Ishikawa (cell line): ENCODE results near the gene FGFR1OP2.

Source experiments
- CEBPB ChIP-seq: IDR thresholded peaks from 2 replicates; pipeline ENCODE4 v1.6.1; 2012
- CREB1 ChIP-seq: IDR thresholded peaks from 2 replicates; pipeline ENCODE4 v1.6.1; 2012; ENCODE audit warnings: low read depth
- EGR1 ChIP-seq: IDR thresholded peaks from 2 replicates; pipeline ENCODE4 v1.6.1; 2012
- EP300 ChIP-seq: IDR thresholded peaks from 2 replicates; pipeline ENCODE4 v1.6.1; 2012; ENCODE audit warnings: borderline replicate concordance
- FOXM1 ChIP-seq: IDR thresholded peaks from 2 replicates; pipeline ENCODE4 v1.6.1; 2012; ENCODE audit warnings: low read depth, borderline replicate concordance
- MAX ChIP-seq: IDR thresholded peaks from 2 replicates; pipeline ENCODE4 v1.6.1; 2012
- NFIC ChIP-seq: IDR thresholded peaks from 2 replicates; pipeline ENCODE4 v1.6.1; 2012
- RAD21 ChIP-seq: IDR thresholded peaks from 2 replicates; pipeline ENCODE4 v1.6.1; 2012; ENCODE audit warnings: low read depth
- TAF1 ChIP-seq: IDR thresholded peaks from 2 replicates; pipeline ENCODE4 v1.6.1; 2012; ENCODE audit warnings: low read depth, mild to moderate bottlenecking
- TCF12 ChIP-seq: IDR thresholded peaks from 2 replicates; pipeline ENCODE4 v1.6.1; 2012; ENCODE audit warnings: low read depth
- TEAD4 ChIP-seq: IDR thresholded peaks from 2 replicates; pipeline ENCODE4 v1.6.1; 2012
- YY1 ChIP-seq: IDR thresholded peaks from 2 replicates; pipeline ENCODE4 v1.6.1; 2012; ENCODE audit warnings: low read depth
- ZBTB7A ChIP-seq: IDR thresholded peaks from 2 replicates; pipeline ENCODE4 v1.6.1; 2012; ENCODE audit warnings: low read depth
- TF ChIP-seq, protein P1 (sequence below): IDR thresholded peaks from 2 replicates; pipeline ENCODE4 v1.6.1; 2012; ENCODE audit warnings: low read depth, mild to moderate bottlenecking
- TF ChIP-seq, protein P2 (sequence below): IDR thresholded peaks from 2 replicates; pipeline ENCODE4 v1.6.1; 2012

Gene FGFR1OP2

DNA sequence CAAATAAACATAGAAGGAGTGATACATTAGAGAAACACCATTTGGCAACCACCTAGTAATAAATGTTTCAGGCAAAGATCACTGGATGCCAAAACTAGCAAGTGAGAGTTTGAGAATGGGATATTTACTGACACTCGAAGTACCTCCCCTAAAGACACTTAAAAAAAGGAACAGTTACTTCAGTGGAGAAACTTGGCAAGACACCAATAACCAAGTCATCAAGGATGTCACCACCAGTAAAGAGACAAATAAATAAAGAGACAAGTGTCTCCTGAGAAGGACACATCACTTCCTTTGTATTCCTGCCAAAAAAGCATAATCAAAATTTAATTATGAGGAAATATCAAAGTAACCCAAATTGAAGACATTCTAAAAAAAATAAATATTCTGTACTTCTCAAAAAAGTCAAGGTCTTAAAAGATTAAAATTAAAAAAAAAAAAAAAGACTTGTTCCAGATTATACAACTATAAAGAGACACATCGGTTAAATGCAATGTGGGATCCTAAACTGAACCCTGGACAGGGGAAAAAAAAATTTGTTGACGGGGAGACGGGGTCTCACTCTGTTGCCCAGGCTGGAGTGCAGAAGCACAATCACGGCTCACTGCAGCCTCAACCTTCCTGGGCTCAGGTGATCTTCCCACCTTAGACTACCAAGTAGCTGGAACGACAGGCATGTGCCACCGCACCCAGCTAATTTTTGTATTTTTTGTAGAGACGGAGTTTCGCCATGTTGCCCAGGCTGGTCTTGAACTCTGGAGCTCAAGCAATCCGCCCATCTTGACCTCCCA lies 49.6 kb downstream of the FGFR1OP2 start:
- TF ChIP-seq TAF1 (no peak), RAD21 (no peak), EP300 (no peak), ZBTB7A (no peak), TCF12 (no peak), NFIC (no peak)
- TF ChIP-seq, protein P1, sequence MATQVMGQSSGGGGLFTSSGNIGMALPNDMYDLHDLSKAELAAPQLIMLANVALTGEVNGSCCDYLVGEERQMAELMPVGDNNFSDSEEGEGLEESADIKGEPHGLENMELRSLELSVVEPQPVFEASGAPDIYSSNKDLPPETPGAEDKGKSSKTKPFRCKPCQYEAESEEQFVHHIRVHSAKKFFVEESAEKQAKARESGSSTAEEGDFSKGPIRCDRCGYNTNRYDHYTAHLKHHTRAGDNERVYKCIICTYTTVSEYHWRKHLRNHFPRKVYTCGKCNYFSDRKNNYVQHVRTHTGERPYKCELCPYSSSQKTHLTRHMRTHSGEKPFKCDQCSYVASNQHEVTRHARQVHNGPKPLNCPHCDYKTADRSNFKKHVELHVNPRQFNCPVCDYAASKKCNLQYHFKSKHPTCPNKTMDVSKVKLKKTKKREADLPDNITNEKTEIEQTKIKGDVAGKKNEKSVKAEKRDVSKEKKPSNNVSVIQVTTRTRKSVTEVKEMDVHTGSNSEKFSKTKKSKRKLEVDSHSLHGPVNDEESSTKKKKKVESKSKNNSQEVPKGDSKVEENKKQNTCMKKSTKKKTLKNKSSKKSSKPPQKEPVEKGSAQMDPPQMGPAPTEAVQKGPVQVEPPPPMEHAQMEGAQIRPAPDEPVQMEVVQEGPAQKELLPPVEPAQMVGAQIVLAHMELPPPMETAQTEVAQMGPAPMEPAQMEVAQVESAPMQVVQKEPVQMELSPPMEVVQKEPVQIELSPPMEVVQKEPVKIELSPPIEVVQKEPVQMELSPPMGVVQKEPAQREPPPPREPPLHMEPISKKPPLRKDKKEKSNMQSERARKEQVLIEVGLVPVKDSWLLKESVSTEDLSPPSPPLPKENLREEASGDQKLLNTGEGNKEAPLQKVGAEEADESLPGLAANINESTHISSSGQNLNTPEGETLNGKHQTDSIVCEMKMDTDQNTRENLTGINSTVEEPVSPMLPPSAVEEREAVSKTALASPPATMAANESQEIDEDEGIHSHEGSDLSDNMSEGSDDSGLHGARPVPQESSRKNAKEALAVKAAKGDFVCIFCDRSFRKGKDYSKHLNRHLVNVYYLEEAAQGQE = no peak

- TF ChIP-seq TCF12 (no peak), NFIC (no peak), TEAD4 (no peak), YY1 (no peak), EGR1 (no peak), FOXM1 (no peak), MAX (no peak), TAF1 (no peak), RAD21 (no peak), CREB1 (no peak), EP300 (no peak), CEBPB (no peak), ZBTB7A (no peak)
- TF ChIP-seq, protein P1 = no peak
- TF ChIP-seq, protein P2, sequence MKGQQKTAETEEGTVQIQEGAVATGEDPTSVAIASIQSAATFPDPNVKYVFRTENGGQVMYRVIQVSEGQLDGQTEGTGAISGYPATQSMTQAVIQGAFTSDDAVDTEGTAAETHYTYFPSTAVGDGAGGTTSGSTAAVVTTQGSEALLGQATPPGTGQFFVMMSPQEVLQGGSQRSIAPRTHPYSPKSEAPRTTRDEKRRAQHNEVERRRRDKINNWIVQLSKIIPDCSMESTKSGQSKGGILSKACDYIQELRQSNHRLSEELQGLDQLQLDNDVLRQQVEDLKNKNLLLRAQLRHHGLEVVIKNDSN = no peak
These were observed 50.4 kb downstream of the FGFR1OP2 start for GRCh38 chr12:26988703-26989102.

DNA sequence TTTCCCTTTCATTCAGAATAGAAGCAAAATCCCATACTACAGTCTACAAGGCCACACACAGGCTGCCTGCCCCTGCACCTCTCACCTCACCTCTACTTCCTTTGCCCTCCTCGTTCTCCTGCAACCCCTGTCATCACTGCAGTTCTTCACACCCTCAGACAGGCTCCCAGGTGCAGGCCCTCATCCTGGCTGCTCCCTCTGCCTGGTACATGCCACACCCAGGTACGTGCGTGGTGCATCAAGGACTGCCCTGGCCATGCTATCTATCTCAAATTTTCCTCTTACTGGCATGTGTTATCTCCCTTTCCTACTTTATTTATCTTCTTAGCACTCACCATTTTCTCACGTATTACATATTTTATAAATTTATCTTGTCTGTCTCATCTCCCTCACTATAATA lies 51.6 kb downstream of the FGFR1OP2 start:
- TF ChIP-seq NFIC (no peak), TCF12 (no peak), CREB1 (no peak), ZBTB7A (no peak), RAD21 (no peak), FOXM1 (no peak), YY1 (no peak)
- TF ChIP-seq, protein P2 = no peak

- no peak for TF ChIP-seq EP300
- TF ChIP-seq, protein P2 = no peak
- no peak for TF ChIP-seq ZBTB7A
- no peak for TF ChIP-seq EGR1
- no peak for TF ChIP-seq MAX
- TF ChIP-seq CREB1 = no peak
- TF ChIP-seq FOXM1 = no peak
These were observed 53.6 kb downstream of the FGFR1OP2 start for GRCh38 chr12:26991826-26992225.

DNA sequence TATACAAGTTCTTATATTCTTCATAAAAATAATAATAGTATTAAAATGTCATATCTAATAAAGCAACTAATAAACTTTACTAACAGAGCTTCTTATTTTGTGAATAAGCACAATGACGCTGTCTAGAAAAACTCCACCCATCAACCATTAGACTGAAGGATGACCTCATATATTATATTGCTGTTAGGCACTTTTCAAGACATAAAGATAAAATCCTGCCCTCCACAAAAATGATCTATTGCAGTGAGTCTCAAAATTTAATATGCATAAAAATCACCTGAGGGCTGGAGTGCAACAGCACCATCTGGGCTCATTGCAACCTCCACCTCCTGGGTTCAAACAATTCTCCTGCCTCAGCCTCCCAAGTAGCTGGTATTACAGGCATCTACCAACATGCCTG lies 55.8 kb downstream of the FGFR1OP2 start:
- TF ChIP-seq, protein P1 = no peak
- no peak for TF ChIP-seq NFIC
